ENCODE data around the gene TRIM36. TPM values are rescaled to one million over a fixed set of nuclear protein-coding genes. Genes with fewer than 3 reads are reported as not detected.

Gene TRIM36
- total RNA-seq, 1 donor from 2014 or later: 2.4 TPM

DNA sequence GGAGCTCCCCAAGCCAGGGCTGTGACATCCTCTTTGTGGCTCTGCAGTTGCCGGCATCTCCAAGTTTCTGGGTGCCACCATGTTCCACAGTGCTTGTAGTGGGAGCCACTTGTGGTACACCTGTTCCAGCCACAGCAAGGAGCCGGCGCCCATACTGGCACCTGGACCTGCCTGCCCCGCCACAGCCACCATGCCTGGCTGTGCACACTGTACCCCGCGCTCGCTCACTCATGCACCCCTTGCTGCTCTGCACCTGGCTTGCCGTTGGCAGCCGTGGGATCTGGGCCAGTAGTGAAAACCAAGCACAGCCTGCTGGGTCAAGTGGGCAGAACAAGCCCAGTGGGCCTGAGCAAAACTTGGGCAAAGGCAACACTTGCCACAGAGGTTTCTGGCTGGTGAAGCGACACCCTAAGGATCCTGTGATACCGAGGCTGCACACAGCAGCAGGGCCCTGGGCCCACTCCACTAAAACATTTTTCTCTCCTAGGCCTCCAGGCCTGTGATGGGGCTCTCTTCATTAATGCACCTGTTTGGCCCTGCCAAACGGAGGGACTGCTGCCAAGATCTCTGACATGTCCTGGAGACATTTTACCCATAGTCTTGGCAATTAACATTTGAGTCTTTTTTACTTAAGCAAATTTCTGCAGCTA, 2.8 kb downstream of the TRIM36 start:
- DNase-seq (ENCODE audit: extremely low read depth, low read depth, low spot score): no peak

DNA sequence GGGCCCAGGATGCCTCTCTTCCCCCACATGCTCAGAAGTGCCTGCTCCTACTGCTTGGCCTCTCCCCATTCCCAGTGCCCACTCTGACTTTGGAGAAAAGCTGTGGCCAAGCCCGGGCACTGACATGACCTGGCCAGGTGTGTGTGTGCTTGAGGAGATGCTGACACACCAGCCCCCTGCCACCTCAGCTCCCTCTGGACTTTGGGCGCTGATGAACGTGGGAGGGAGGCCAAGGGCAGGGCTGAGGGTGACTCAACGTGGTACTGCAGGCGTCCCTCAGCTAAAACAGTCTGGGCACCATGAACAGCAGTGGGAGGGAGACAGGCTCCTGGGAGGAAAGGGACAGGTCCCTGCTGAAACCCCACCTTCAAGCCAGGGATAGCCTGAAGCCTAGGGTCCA, 3.9 kb downstream of the TRIM36 start:
- no peak for DNase-seq (ENCODE audit: extremely low read depth, low read depth, low spot score)

DNA sequence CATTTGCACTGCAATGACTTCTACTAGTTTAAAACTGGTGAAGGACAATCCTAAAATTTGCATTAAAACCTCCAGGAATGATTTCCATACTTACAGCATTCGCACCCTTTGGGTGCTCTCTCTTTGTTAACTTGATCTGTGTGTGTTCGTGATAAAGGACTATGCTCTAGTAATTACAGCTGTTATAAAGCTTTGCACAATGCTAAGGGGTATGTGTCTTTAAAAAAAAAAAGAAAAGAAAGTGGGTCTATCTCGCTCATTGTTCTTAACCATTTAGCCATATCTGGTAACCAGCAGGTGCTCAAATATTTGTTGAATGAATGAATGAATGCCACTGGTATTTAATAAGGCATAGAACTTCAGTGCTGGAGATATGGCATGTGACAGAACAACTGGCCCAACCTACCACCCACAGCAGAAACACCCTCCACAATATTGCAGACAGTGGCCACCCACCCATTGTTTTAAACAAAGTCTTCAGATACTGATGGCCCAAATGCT, 8.7 kb downstream of the TRIM36 start:
- no peak for DNase-seq (ENCODE audit: extremely low read depth, low read depth, low spot score)

DNA sequence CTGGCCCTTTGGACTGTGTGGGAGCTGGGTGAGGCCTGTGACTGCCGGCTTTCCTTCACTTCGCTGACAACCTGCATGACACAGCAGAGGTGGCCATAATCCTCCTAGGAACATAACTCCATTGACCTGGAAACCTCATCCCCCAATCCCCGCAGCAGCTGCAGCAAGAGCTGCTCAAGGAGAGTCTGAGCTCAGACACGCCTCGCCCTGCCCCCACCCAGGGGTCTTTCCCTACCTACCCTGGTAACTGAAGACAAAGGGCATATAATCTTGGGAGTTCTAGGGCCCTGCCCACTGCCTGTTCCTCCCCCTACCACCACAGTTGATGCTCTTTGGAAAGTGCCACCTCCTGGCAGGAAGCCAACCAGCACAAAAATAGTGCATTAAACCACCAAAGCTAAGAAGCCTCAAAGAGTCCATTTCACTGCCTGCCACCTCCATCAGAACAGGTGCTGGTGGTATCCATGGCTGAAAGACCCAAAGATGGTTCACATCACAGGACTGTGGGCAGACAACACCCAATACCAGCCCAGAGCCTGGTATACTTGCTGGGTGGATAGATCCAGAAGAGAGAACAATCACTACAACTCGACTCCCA, 18.4 kb downstream of the TRIM36 start:
- no peak for DNase-seq (ENCODE audit: extremely low read depth, low read depth, low spot score)

DNA sequence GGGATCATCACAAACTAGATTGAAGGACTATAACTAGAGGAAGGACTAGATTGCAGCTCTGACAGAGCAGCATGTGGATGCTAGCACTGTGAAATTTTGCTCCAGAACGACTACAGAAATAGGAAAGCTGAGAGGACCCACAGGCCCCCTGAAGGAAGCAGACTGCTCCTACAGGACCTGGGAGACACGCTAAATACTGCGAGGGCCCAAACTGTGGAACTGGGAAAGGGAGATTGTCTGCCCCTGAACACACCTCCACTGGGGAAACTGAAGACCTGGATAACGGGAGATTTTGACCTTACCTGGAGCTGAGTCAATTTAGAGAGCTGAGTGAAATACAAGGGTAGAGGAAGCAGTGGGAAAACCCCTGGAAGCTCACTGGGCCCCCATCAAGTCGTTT, 19.2 kb downstream of the TRIM36 start:
- DNase-seq (ENCODE audit: extremely low read depth, low read depth, low spot score): no peak

DNA sequence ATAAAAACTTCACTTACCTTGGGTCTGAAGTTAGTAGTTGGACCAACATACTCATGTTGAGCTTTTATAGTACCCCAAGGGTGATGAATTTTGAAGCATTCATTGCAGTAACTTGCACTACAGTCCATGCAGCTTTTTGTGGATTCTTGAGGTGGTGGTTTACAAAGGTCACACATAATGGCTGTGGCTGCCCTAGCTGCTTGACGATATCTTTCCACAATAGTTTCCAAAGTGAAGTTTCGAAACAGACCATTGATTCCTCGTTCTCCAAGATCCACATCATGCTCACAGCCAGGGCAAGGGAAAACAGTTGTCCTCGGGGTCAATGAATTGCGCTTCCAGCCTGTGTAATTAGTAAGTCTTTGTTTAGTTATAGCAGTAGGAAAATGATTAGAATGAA, 22.7 kb downstream of the TRIM36 start:
- DNase-seq (ENCODE audit: extremely low read depth, low read depth, low spot score): no peak

DNA sequence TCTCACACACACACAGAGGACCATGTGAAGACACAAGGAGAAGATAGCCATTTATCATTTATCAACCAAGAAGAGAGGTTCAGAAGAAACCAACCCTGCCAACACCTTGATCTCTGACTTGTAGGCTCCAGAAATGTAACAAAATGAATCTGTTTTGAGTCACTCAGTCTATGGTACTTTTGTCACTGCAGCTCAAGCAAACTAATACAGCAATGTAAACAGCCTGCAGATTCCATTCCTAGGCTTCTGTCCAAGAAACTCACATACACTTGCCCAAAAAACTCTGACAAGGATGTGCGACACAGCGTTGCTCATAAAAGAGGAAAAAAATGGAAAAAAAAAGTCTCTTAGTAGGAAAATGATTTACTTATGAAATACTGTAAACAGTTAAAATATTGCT, 33.4 kb downstream of the TRIM36 start:
- DNase-seq (ENCODE audit: extremely low read depth, low read depth, low spot score): no peak

DNA sequence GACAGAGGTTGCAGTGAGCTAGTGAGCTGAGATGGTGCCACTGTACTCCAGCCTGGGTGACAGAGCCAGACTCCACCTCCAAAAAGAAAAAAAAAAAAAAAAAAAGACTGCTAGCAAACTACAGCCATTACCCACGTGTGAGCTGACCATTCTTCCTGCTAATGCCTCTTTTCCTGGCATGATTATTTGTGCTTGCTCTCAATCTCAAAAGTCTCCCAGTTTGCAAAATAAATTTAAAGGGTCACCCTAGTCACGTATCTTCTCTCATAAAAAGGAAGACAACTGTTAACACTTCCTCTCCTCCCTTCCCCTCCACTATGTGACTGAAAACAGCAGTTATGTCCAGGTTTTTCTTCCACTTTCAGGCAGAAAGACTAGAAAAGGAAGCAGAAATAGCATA, 37.2 kb downstream of the TRIM36 start:
- DNase-seq (ENCODE audit: extremely low read depth, low read depth, low spot score): no peak

DNA sequence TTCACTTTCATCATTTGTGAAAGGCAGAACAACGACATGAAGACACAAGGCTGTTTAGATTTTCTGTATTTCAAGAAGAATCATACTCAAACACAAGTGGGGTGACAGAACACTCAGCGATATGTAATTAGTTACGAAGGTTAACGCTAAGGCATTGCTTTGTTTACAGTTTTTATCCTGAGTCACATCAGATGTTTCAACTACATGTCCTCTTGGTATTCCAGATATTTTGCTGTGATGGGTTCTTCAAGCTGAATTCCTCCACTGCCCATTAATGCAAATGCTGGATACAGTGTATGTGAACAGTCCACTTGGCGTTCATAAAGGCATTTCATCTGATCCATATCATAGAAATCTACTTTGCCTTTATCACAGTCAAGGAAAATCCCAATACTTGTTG, 43.4 kb downstream of the TRIM36 start:
- DNase-seq (ENCODE audit: extremely low read depth, low read depth, low spot score): no peak

DNA sequence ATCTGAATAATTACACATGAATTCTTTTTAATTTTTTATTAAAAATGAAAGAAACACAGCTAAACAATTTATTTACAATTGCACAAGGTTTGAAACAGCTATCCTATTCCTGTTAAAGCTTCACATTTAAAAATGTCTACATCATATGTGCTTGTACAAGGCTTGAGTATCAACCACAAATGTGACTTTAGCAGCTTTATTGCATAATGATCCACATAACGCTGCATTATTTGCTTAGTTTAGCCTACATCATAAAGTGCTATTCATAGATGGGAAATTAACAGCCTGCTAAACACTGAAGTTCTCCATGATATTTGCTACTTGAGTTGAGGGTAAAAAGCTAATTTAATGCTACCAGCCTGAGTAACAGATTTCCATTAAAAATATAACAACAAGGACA, 45.0 kb downstream of the TRIM36 start:
- no peak for DNase-seq (ENCODE audit: extremely low read depth, low read depth, low spot score)

DNA sequence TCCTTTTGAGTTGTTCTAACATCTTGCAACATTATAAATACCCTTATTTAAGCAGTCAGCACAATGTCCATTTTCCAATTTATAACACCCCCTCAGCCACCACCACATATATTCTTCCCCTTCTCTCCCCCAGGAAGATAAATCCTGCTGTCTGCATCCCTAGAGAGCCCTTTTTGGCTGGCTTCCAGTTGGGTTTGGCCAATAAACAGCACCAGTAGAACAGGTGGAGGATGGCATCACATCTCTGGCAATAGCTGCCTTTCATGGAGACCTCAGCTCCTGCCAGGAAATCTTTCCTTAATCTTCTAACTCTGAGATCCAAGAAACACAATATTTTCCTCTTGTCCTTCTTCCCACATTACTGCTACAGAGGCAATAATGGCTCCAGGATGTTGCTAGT, 53.7 kb downstream of the TRIM36 start:
- no peak for DNase-seq (ENCODE audit: extremely low read depth, low read depth, low spot score)

DNA sequence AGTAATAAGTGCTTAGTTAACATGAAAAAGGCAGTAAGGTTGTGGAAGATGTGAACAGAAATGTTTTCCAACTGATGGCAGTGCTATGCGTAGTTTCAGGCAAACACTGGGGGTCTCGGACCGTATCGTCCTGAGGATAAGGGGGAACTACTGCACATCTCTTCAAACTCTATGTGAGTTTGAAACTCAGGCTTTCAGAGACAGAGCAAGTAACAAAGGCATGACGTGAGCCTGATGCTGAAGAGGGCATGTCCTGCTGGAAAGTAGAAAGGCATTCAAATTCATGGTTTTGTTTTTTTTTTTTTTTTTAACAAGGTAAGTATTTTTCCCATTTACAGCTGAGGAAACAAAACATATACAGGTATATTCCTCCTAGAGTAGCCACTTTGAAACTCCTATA, 59.9 kb downstream of the TRIM36 start:
- no peak for DNase-seq (ENCODE audit: extremely low read depth, low read depth, low spot score)

DNA sequence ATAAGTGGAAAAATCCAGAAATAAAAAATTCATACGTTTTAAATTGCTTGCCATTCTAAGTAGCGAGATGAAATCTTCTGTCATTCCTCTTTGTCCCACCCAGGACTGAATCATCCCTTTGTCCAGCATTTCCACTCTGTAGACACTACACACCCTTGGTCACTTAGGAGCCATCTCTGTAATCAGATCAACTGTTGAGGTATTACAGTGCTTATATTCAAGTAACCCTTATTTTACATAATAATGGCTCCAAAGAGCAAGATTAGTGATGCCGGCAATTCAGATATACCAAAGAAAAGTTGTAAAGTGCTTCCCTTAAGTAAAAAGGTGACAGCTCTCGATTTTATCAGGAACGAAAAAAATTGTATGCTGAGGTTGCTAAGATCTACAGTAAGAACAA, 60.4 kb downstream of the TRIM36 start:
- no peak for DNase-seq (ENCODE audit: extremely low read depth, low read depth, low spot score)

DNA sequence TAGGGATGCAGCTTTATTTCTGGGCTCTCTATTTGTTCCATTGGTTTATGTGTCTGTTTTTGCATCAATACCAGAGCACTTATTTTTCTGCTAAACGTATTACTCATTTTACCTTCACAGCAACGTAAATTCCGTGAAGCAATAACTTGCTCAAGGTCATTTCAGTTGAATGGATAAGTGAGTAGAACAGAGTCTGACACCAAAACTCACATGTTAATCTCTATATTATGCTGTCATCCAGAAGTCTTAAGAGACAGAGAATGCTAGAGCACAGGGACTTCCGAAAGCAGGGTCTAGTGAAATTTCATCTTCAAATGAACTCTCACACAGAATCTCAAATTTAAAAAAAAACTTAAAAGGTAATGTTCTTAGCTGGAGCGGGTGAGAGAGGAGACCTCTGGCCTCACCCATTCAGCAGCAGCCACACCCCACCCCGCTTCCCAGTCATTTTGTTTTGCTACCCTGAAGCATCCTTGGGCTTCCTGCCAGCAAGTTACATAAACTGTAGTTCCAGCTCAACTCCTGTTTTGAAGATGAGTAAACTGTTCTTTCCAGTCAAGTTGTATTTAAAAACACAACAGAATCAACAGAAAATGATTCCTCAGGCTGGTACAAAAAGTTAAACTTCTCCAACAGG, 69.3 kb downstream of the TRIM36 start:
- DNase-seq (ENCODE audit: extremely low read depth, low read depth, low spot score): no peak

DNA sequence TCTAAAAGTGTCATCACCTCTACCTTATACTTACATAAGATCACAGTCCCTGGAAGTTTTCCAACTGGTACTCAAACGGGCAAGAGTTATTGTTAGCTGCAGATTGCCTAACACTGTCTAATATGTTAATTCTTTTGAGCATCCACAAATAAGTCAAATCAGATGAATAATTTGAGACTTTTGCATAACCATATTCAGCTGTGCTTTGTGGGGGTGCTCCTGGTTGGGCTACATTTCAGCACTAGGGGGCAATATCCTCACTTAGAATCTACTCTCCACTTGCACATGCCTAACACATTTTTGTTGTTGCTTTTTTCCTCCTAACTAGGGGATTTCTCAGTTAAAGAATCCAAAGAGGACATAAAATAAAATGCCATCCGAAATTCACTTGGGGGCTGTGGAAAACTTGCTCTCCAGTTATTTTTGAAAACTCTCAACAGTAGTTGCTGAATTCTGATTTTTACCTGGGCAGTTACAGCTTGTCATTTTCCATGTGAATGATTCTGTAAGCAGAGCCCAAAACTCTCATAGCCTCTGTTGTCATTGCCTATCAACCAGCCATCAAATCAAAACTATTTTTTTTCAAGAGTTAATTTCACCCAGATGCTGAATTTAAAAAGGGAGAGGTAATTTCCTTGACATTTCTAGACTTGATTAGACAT, 71.5 kb downstream of the TRIM36 start:
- DNase-seq (ENCODE audit: extremely low read depth, low read depth, low spot score): no peak

DNA sequence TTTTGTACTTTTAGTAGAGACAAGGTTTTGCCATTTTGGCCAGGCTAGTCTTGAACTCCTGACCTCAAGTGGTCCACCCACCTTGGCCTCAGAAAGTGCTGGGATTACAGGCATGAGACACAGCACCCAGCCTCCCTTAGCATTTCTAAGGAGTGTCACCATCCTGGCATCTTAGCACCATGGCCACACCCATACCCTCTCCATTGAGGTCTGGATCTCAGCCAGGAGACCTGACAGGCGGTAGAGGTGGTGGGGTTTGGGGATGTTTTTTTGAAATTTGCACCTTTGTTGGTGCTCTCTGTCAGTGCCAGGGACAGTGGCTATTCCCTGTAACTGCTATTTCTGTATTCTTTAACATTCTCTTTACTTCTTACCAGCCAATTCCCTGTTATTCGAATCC, 72.5 kb downstream of the TRIM36 start:
- no peak for DNase-seq (ENCODE audit: extremely low read depth, low read depth, low spot score)

DNA sequence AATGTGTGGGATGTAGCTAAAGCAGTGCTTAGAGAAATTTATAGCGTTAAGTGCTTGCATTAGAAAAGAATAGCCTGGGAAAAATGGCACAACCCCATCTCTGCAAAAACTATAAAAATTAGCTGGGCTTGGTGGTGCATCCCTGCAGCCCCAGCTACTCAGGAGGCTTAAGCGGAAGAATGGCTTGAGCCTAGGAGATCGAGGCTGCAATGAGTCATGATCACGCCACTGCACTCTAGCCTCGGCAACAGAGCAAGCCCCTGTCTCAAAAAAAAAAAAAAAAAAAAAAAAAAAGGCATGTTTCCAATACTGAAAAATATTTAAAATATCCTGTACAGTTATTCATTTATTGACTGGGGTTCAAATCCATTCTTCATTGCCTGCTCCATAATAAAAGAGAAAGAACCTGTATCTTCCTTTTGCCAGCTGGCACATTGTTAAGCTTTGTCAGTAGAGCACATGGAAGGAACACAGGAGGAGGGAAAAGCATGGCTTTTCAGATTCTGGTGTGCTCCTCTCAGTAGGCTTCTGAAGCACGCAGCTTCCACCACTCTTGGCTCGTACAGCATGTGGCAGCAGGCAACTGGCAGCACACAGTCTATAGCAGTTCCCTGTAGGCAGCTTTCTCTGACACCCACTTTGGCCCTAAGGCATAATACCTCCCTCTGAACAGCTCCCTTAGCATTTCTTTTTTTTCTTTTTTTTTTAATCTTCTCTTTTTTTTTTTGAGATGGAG, 73.5 kb downstream of the TRIM36 start:
- DNase-seq (ENCODE audit: extremely low read depth, low read depth, low spot score): no peak

DNA sequence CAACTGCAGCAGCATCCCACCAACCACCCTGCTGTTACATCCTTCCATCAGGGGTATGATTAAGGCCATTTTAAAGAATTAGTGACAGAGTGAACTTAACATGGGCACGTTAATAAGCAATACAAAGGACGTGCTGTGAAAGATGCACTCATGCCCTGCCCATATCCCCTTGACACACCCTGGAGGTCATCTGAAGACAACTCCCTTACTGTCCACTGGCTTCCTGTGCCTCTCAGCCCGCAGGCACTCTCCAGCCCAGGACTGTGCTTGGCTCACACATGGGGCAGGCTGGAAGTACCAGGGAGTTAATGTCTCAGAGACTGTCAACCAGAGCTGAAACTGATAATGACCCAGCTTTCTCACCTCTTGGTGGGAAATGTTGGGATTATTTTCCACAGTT, 81.8 kb downstream of the TRIM36 start:
- DNase-seq (ENCODE audit: extremely low read depth, low read depth, low spot score): no peak

DNA sequence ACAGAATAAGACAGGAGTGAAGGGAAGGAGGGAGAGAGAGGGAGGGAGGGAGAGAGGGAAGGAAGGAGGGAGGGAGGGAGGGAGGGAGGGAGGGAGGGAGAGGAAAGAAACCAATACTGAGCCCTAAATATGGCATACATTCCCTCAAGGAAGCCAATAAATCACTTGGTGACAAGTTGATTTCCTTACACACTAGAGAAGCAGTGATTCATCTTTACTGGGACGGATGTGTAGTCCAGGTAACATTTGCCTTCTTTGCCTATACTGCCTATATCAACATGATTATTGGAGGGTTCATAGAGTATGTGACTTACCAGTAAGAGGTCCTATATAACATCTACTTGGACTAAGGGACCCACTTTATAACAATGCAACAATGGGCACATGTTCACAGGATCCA, 83.2 kb downstream of the TRIM36 start:
- no peak for DNase-seq (ENCODE audit: extremely low read depth, low read depth, low spot score)

DNA sequence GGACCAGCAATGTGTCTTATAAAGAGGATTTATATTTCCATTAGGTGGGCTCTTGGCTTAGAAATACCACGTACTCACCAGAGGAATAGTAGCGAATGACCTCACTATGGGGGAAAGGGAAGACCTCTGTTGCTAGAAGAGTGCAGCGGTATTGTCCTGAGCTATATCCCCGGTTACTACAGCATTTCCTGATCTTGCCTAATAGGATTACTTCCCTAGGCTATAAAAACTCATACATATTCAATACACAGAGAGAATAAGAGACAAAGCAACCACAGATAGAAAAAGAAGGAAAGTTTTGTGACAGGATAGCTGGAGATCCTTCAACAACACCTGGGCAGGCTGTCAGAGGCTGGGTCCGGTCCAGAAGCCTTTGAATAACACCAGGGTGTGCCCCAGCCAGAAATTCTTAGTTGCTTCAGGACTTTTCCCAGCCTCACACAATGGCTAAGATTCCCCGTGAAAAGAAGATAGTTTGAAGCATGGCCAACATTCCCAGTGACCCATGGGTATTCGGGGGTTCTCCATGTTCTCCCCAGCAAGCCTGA, 85.4 kb downstream of the TRIM36 start:
- DNase-seq (ENCODE audit: extremely low read depth, low read depth, low spot score): no peak
